ENCODE results near the gene SPTBN1. TPM values are rescaled to one million over a fixed set of nuclear protein-coding genes. Genes with fewer than 3 reads are reported as not detected.

Gene SPTBN1
- total and polyA plus RNA-seq, 2 experiments from 2014 or later, result 122 to 341 TPM

DNA sequence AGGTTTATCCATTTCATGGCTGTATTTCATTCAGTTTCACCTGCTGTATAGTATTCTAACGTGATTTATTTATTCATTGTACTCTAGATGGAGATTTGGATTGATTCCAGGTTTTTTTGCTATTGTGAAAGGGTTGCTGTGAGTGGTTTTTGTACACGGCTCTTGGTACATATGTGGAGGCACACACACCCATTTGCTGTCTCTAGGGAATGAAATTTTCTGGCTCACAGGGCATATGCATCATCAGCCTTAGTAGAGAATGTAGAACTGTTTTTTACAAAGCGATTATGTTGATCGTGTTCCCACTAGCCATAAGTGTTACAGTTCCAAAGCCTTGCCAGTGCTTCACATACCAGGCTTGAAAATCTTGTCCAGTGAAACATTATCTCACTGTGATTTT is 5.1 kb downstream of the SPTBN1 start:
- DNase-seq (ENCODE audit: low spot score), result no peak
- H3K27ac ChIP-seq, result no peak overlapping the region
- H3K4me3 ChIP-seq, result no peak overlapping the region
- no peaks in the 10 kb centered on the region for H3K36me3 ChIP-seq (replicated peaks; ENCODE audit: insufficient read depth, low read depth)
- no peak overlapping the region for H2AFZ ChIP-seq
- H3K4me2 ChIP-seq, result peak overlapping the region; percentile 18
- no peaks in the 10 kb centered on the region for H3K9me3 ChIP-seq (ENCODE audit: low read depth)
- 74% methylated on average over 4 of the region's 4 CpGs for WGBS (ENCODE audit: low lambda C conversion rate, missing lambda C conversion rate)
- peaks cover 38% of the 10 kb centered on the region for H4K20me1 ChIP-seq (ENCODE audit: insufficient read depth, poor library complexity, severe bottlenecking)
- H3K9me2 ChIP-seq (replicated peaks; ENCODE audit: insufficient read depth), result no peaks in the 10 kb centered on the region
- H3K4me1 ChIP-seq (ENCODE audit: insufficient read depth), result no peaks in the 10 kb centered on the region
- H3K27me3 ChIP-seq, result no peaks in the 10 kb centered on the region
- TF ChIP-seq EZH2phosphoT487 (IDR thresholded peaks at IDR 0.05; ENCODE audit: low read depth, severe bottlenecking, unreplicated experiment) (no peak), EZH2 (IDR thresholded peaks at IDR 0.05; ENCODE audit: borderline replicate concordance) (no peak)
- TF ChIP-seq, protein P1, sequence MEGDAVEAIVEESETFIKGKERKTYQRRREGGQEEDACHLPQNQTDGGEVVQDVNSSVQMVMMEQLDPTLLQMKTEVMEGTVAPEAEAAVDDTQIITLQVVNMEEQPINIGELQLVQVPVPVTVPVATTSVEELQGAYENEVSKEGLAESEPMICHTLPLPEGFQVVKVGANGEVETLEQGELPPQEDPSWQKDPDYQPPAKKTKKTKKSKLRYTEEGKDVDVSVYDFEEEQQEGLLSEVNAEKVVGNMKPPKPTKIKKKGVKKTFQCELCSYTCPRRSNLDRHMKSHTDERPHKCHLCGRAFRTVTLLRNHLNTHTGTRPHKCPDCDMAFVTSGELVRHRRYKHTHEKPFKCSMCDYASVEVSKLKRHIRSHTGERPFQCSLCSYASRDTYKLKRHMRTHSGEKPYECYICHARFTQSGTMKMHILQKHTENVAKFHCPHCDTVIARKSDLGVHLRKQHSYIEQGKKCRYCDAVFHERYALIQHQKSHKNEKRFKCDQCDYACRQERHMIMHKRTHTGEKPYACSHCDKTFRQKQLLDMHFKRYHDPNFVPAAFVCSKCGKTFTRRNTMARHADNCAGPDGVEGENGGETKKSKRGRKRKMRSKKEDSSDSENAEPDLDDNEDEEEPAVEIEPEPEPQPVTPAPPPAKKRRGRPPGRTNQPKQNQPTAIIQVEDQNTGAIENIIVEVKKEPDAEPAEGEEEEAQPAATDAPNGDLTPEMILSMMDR (IDR thresholded peaks at IDR 0.05; ENCODE audit: poor library complexity), result no peak
- peaks cover 90% of the 10 kb centered on the region for H3K79me2 ChIP-seq

DNA sequence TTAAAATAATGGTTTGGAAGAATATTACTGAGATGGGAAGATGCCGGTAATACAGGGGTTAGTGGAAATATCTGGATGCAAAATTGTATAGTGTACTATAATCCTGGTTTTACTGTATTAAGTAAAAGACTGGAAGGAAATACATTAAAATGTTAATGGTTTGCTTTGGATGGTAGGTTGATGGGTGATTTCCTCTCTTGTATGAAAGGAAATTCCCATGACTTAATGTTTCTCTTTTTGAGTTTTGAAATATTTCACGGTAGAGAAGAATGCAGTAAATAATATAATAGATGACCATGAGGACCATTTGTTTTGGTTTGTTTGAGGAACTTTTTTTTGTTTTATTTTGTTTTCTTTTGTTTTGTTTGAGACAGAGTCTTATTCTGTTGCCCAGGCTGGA is 8.2 kb downstream of the SPTBN1 start:
- H3K9me3 ChIP-seq (ENCODE audit: low read depth), result no peaks in the 10 kb centered on the region
- peaks cover 11% of the 10 kb centered on the region for H3K4me1 ChIP-seq (ENCODE audit: insufficient read depth)
- H4K20me1 ChIP-seq (ENCODE audit: insufficient read depth, poor library complexity, severe bottlenecking), result peaks cover 24% of the 10 kb centered on the region
- peaks cover 96% of the 10 kb centered on the region for H3K79me2 ChIP-seq
- no peak overlapping the region for H3K4me3 ChIP-seq
- TF ChIP-seq EZH2phosphoT487 (IDR thresholded peaks at IDR 0.05; ENCODE audit: low read depth, severe bottlenecking, unreplicated experiment) (no peak), EZH2 (IDR thresholded peaks at IDR 0.05; ENCODE audit: borderline replicate concordance) (no peak)
- TF ChIP-seq, protein P1 (IDR thresholded peaks at IDR 0.05; ENCODE audit: poor library complexity), result no peak
- H3K9me2 ChIP-seq (replicated peaks; ENCODE audit: insufficient read depth), result no peaks in the 10 kb centered on the region
- H3K36me3 ChIP-seq (replicated peaks; ENCODE audit: insufficient read depth, low read depth), result no peaks in the 10 kb centered on the region
- no peaks in the 10 kb centered on the region for H3K27me3 ChIP-seq
- DNase-seq (ENCODE audit: low spot score), result no peak
- no peak overlapping the region for H2AFZ ChIP-seq
- 88% methylated on average over 2 of the region's 2 CpGs for WGBS (ENCODE audit: low lambda C conversion rate, missing lambda C conversion rate)
- H3K4me2 ChIP-seq, result no peak overlapping the region
- H3K27ac ChIP-seq, result no peak overlapping the region

DNA sequence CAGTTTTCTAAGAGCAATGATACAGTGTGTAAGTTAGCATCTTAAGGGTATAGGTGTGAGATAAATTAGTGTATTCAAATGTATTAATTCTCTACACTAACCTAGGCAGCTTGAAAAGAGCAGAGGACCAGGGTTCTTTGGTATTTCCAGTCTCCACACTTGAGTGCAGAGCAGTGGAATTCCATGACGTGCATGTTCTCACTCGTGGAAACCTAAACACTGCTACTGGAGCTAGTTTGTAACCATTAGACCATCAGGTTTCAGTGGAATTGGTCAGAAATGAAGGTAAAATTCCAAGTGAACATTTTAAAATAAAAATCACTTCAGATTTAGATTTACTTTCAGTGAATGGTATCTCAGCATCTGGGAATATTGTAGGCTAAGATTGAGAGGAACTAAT is 9.0 kb downstream of the SPTBN1 start:
- Histone ChIP-seq H3K27me3 (no peaks in the 10 kb centered on the region), H3K4me1 (ENCODE audit: insufficient read depth) (peaks cover 19% of the 10 kb centered on the region), H2AFZ (no peak overlapping the region), H3K36me3 (replicated peaks; ENCODE audit: insufficient read depth, low read depth) (no peaks in the 10 kb centered on the region), H3K9me2 (replicated peaks; ENCODE audit: insufficient read depth) (no peaks in the 10 kb centered on the region), H4K20me1 (ENCODE audit: insufficient read depth, poor library complexity, severe bottlenecking) (peaks cover 17% of the 10 kb centered on the region), H3K27ac (no peak overlapping the region), H3K4me3 (no peak overlapping the region), H3K4me2 (no peak overlapping the region), H3K79me2 (peaks cover 95% of the 10 kb centered on the region), H3K9me3 (ENCODE audit: low read depth) (no peaks in the 10 kb centered on the region)
- 45% methylated on average over 2 of the region's 2 CpGs for WGBS (ENCODE audit: low lambda C conversion rate, missing lambda C conversion rate)
- TF ChIP-seq EZH2 (IDR thresholded peaks at IDR 0.05; ENCODE audit: borderline replicate concordance), result no peak
- TF ChIP-seq, protein P1 (IDR thresholded peaks at IDR 0.05; ENCODE audit: poor library complexity), result no peak
- no peak for TF ChIP-seq EZH2phosphoT487 (IDR thresholded peaks at IDR 0.05; ENCODE audit: low read depth, severe bottlenecking, unreplicated experiment)
- no peak for DNase-seq (ENCODE audit: low spot score)

DNA sequence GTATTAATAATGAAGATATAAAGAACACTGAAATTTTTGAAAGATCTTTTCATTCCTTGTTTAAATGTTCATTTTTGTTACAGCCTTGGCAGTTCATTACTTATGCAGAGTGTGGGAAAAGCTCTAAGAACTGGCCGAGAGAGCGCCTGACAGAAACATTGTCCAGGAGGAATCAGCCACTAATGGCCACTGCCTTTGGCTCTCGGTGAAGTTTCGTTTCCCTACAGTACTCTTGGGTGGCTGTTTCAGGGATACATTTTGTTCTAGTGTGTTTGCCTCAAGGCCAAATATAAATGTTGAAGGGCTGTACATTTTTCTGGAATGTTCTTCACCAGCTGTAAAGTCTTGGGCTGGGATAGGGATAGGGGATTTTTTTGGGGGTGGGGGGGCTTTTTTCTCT is 10.7 kb downstream of the SPTBN1 start:
- Histone ChIP-seq H3K79me2 (peaks cover 84% of the 10 kb centered on the region), H4K20me1 (ENCODE audit: insufficient read depth, poor library complexity, severe bottlenecking) (peaks cover 11% of the 10 kb centered on the region), H3K4me3 (no peak overlapping the region), H3K27me3 (no peaks in the 10 kb centered on the region), H3K9me2 (replicated peaks; ENCODE audit: insufficient read depth) (no peaks in the 10 kb centered on the region), H2AFZ (no peak overlapping the region), H3K4me1 (ENCODE audit: insufficient read depth) (peaks cover 31% of the 10 kb centered on the region), H3K36me3 (replicated peaks; ENCODE audit: insufficient read depth, low read depth) (no peaks in the 10 kb centered on the region), H3K27ac (peak overlapping the region; percentile 69), H3K9me3 (ENCODE audit: low read depth) (no peaks in the 10 kb centered on the region), H3K4me2 (peak overlapping the region; percentile 50)
- no peak for DNase-seq (ENCODE audit: low spot score)
- TF ChIP-seq EZH2phosphoT487 (IDR thresholded peaks at IDR 0.05; ENCODE audit: low read depth, severe bottlenecking, unreplicated experiment), result no peak
- TF ChIP-seq EZH2 (IDR thresholded peaks at IDR 0.05; ENCODE audit: borderline replicate concordance), result no peak
- WGBS (ENCODE audit: low lambda C conversion rate, missing lambda C conversion rate), result 57% methylated on average over 4 of the region's 4 CpGs
